IMR-90 (cell line): ENCODE data around the gene HMG20A.

Experiments used
- BHLHE40 ChIP-seq: fragments of 150-350 bp; IDR thresholded peaks from 2 replicates; pipeline ENCODE4 v1.6.1; 2016; ENCODE audit warnings: mild to moderate bottlenecking, low read depth, low read length
- CEBPB ChIP-seq: IDR thresholded peaks from 2 replicates; pipeline ENCODE4 v1.6.1; 2012; ENCODE audit warnings: low read depth, low read length, improper control_type of control experiment
- CHD1 ChIP-seq: IDR thresholded peaks from 2 replicates; pipeline ENCODE4 v1.6.1; 2012; ENCODE audit warnings: low read depth, low read length, improper control_type of control experiment
- FOS ChIP-seq: fragments of 150-350 bp; IDR thresholded peaks from 2 replicates; pipeline ENCODE4 v1.6.1; 2016; ENCODE audit warnings: low read depth, low read length
- MAFK ChIP-seq: IDR thresholded peaks from 2 replicates; pipeline ENCODE4 v1.6.1; 2012; ENCODE audit warnings: low read depth, low read length, improper control_type of control experiment
- MAZ ChIP-seq: IDR thresholded peaks from 2 replicates; pipeline ENCODE4 v1.6.1; 2012; ENCODE audit warnings: low read depth, mild to moderate bottlenecking, low read length, improper control_type of control experiment, moderate library complexity, borderline replicate concordance
- MXI1 ChIP-seq: IDR thresholded peaks from 2 replicates; pipeline ENCODE4 v1.6.1; 2012; ENCODE audit warnings: low read depth, mild to moderate bottlenecking, low read length, moderate library complexity, borderline replicate concordance
- POLR2A ChIP-seq: IDR thresholded peaks from 2 replicates; pipeline ENCODE4 v1.6.1; 2012; ENCODE audit warnings: mild to moderate bottlenecking, low read depth, low read length
- RFX5 ChIP-seq: IDR thresholded peaks from 2 replicates; pipeline ENCODE4 v1.8.0; 2012; ENCODE audit warnings: low read depth, mild to moderate bottlenecking, low read length, moderate library complexity
- SMC3 ChIP-seq: fragments of 150-350 bp; IDR thresholded peaks from 2 replicates; pipeline ENCODE4 v1.6.1; 2016; ENCODE audit warnings: low read depth, mild to moderate bottlenecking, antibody characterized with exemption, low read length, moderate library complexity
- TF ChIP-seq, protein P1 (sequence below): conservative IDR thresholded peaks from 2 replicates; pipeline ENCODE4 v1.5.1; 2012; ENCODE audit warnings: mild to moderate bottlenecking, low read depth, low read length, improper control_type of control experiment
- TF ChIP-seq, protein P2 (sequence below): fragments of 150-350 bp; IDR thresholded peaks from 2 replicates; pipeline ENCODE4 v1.6.1; 2017; ENCODE audit warnings: mild to moderate bottlenecking, antibody characterized with exemption, low read length, low read depth
- TF ChIP-seq, protein P3 (sequence below): fragments of 150-350 bp; IDR thresholded peaks from 2 replicates; pipeline ENCODE4 v1.6.1; 2016; ENCODE audit warnings: low read depth, mild to moderate bottlenecking, low read length, moderate library complexity, borderline replicate concordance

DNA sequence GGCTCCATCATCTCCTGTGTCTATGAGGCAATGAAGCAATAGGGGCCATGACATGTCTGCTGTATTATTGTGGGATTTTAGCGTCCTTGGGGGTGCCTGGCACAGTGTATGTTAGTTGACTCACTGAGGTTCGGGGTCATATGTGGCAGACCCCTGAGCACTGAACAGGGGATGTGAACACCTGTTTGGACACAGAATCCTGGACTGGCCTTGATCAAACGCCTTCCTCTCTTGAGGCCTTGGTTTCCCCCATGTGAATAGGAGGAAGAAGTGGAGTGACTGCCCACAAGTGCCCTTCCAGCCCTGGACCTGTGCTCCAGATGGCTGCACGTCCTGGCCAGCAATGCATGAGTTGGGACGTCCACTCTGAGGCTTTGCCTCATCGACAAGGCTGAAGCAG, 84.2 kb downstream of the HMG20A start:
- TF ChIP-seq POLR2A (no peak), BHLHE40 (no peak), MAFK (no peak), CEBPB (no peak), CHD1 (no peak), MAZ (no peak), MXI1 (no peak), FOS (no peak), SMC3 (no peak), RFX5 (no peak)
- TF ChIP-seq, protein P1, sequence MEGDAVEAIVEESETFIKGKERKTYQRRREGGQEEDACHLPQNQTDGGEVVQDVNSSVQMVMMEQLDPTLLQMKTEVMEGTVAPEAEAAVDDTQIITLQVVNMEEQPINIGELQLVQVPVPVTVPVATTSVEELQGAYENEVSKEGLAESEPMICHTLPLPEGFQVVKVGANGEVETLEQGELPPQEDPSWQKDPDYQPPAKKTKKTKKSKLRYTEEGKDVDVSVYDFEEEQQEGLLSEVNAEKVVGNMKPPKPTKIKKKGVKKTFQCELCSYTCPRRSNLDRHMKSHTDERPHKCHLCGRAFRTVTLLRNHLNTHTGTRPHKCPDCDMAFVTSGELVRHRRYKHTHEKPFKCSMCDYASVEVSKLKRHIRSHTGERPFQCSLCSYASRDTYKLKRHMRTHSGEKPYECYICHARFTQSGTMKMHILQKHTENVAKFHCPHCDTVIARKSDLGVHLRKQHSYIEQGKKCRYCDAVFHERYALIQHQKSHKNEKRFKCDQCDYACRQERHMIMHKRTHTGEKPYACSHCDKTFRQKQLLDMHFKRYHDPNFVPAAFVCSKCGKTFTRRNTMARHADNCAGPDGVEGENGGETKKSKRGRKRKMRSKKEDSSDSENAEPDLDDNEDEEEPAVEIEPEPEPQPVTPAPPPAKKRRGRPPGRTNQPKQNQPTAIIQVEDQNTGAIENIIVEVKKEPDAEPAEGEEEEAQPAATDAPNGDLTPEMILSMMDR: no peak
- TF ChIP-seq, protein P2, sequence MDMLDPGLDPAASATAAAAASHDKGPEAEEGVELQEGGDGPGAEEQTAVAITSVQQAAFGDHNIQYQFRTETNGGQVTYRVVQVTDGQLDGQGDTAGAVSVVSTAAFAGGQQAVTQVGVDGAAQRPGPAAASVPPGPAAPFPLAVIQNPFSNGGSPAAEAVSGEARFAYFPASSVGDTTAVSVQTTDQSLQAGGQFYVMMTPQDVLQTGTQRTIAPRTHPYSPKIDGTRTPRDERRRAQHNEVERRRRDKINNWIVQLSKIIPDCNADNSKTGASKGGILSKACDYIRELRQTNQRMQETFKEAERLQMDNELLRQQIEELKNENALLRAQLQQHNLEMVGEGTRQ: no peak
- TF ChIP-seq, protein P3, sequence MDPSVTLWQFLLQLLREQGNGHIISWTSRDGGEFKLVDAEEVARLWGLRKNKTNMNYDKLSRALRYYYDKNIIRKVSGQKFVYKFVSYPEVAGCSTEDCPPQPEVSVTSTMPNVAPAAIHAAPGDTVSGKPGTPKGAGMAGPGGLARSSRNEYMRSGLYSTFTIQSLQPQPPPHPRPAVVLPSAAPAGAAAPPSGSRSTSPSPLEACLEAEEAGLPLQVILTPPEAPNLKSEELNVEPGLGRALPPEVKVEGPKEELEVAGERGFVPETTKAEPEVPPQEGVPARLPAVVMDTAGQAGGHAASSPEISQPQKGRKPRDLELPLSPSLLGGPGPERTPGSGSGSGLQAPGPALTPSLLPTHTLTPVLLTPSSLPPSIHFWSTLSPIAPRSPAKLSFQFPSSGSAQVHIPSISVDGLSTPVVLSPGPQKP: no peak
